ENCODE data around the gene TBC1D10A. TPM values are rescaled to one million over a fixed set of nuclear protein-coding genes. Genes with fewer than 3 reads are reported as not detected.

The TBC1D10A gene
- total RNA-seq, 2 donors from 2014 or later = 46.1 to 51.2 TPM

DNA sequence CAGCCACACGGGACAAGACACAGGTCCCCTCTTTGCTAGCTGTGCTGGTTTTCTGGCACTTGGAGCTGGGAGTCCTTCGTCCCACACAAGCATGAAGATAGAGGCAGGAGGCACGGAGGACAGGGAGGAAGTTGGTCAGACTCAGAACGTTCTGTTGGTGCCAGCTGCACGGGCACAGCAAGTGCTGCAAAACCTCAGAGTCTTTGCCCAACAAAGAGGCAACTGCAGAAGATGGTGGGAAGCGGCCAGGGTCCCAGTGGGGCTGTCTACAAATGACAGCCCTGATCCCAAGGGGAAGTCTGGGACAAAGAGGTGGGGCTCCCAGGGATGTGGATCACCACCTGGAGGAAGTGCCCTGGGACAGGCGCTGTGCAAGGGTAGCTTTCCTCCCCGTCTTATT, 50.7 kb downstream of the TBC1D10A start:
- no peaks in the 10 kb centered on the region for H3K4me1 ChIP-seq (replicated peaks)
- H3K36me3 ChIP-seq = no peaks in the 10 kb centered on the region
- no peak for DNase-seq (ENCODE audit: low spot score)
- TF ChIP-seq POLR2A (IDR thresholded peaks at IDR 0.05) (no peak), POLR2AphosphoS5 (IDR thresholded peaks at IDR 0.05) (no peak)
- WGBS = 79% methylated on average over 8 of the region's 8 CpGs
- no peaks in the 10 kb centered on the region for H3K27me3 ChIP-seq (replicated peaks; ENCODE audit: insufficient read depth)
- intact Hi-C loops (cut with DNase I) = no loop called here
- no peak overlapping the region for H3K27ac ChIP-seq
- no peak overlapping the region for H3K4me3 ChIP-seq
- no peaks in the 10 kb centered on the region for H3K9me3 ChIP-seq

DNA sequence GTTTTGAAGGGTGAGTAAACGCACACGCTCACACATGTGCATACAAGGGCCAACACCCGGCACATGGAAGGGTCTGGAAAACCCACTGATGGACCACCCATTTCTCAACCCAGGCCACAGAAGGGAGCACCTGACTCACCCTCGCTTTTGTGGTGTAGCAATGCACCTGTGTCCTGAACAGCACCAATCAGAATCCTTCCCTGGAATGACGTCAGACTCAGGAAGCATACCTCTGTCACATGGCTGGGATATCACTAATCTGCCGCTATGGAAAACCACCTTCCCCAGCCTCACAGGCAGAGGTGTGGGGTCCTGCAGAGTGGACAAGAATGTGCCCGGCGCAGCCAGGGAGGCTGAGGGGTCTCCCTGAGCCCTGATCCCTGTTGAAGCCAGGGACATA, 51.1 kb downstream of the TBC1D10A start:
- WGBS = 65% methylated on average over 8 of the region's 8 CpGs

DNA sequence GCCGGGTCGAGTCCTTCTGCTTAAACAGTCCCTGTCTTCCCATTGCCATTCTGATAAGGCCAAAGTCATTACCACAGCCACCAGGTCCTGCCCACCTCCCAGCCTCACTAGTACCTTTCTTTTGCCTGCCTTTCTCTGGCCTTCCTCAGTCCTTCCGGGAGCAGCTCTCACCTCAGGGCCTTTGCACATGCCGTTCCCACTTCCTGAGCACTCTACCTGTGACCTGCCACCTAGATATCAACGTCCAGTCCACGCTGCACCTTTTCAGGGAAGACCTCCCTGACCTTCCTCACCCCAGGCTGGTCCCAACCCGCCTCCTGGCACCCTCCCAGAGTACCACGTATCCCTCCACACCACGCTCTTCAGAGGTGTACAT, 52.3 kb downstream of the TBC1D10A start:
- intact Hi-C loops (cut with DNase I) = no loop called here
- Histone ChIP-seq H3K27me3 (replicated peaks; ENCODE audit: insufficient read depth) (no peaks in the 10 kb centered on the region), H3K4me3 (no peak overlapping the region), H3K27ac (no peak overlapping the region), H3K9me3 (no peaks in the 10 kb centered on the region), H3K4me1 (replicated peaks) (no peaks in the 10 kb centered on the region), H3K36me3 (no peaks in the 10 kb centered on the region)
- no peak for DNase-seq (ENCODE audit: low spot score)
- TF ChIP-seq POLR2AphosphoS5 (IDR thresholded peaks at IDR 0.05) (no peak), POLR2A (IDR thresholded peaks at IDR 0.05) (no peak)
- TF ChIP-seq, protein P1, sequence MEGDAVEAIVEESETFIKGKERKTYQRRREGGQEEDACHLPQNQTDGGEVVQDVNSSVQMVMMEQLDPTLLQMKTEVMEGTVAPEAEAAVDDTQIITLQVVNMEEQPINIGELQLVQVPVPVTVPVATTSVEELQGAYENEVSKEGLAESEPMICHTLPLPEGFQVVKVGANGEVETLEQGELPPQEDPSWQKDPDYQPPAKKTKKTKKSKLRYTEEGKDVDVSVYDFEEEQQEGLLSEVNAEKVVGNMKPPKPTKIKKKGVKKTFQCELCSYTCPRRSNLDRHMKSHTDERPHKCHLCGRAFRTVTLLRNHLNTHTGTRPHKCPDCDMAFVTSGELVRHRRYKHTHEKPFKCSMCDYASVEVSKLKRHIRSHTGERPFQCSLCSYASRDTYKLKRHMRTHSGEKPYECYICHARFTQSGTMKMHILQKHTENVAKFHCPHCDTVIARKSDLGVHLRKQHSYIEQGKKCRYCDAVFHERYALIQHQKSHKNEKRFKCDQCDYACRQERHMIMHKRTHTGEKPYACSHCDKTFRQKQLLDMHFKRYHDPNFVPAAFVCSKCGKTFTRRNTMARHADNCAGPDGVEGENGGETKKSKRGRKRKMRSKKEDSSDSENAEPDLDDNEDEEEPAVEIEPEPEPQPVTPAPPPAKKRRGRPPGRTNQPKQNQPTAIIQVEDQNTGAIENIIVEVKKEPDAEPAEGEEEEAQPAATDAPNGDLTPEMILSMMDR (IDR thresholded peaks at IDR 0.05) = no peak
- WGBS = 77% methylated on average over 9 of the region's 9 CpGs

More for the DNA sequence above, 51.1 kb downstream of the TBC1D10A start:
- Histone ChIP-seq H3K4me1 (replicated peaks) (no peaks in the 10 kb centered on the region), H3K4me3 (no peak overlapping the region), H3K27ac (no peak overlapping the region), H3K9me3 (no peaks in the 10 kb centered on the region), H3K36me3 (no peaks in the 10 kb centered on the region), H3K27me3 (replicated peaks; ENCODE audit: insufficient read depth) (no peaks in the 10 kb centered on the region)
- no peak for DNase-seq (ENCODE audit: low spot score)
- intact Hi-C loops (cut with DNase I) = no loop called here
- TF ChIP-seq POLR2A (IDR thresholded peaks at IDR 0.05) = no peak
- TF ChIP-seq, protein P1 (IDR thresholded peaks at IDR 0.05) = no peak
- no peak for TF ChIP-seq POLR2AphosphoS5 (IDR thresholded peaks at IDR 0.05)

DNA sequence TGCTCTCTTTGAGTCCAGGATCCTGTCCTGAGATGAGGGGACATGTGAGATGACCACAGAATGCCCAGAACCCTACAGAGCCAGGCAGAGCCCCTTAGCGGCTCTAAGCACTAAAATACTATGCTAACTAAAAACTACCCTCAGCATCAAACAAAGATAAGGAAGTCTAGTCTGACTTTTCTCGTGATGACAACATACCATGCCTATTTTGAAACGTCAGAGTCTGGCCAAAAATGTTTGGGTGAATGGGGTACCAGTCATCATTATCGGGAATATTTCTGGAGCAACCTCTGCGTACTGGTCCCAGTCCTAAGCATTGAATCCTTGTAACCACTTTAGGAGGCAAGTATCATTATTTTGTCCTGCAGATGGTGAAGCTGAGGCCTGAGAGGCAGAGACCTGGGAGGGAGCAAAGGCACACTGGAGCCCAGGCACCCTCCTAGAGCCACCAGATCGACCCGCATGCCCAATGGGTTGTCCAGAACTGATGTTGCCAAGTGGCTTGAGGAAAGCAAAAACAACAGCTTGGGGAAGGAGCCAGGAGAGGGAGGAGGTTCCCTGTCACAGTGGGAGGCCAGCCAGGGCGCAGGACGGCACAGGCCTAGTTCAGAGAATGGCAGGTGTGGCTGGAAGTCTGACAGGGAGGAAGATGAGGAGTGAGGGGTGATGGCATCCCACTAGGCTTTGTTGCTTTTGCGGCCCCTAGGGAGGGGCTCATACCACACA, 52.9 kb downstream of the TBC1D10A start:
- Histone ChIP-seq H3K36me3 (no peaks in the 10 kb centered on the region), H3K27me3 (replicated peaks; ENCODE audit: insufficient read depth) (no peaks in the 10 kb centered on the region), H3K4me3 (no peak overlapping the region), H3K27ac (no peak overlapping the region), H3K4me1 (replicated peaks) (no peaks in the 10 kb centered on the region), H3K9me3 (no peaks in the 10 kb centered on the region)
- DNase-seq (ENCODE audit: low spot score) = no peak
- intact Hi-C loops (cut with DNase I) = no loop called here
- TF ChIP-seq, protein P1 (IDR thresholded peaks at IDR 0.05) = no peak
- TF ChIP-seq POLR2A (IDR thresholded peaks at IDR 0.05) (no peak), POLR2AphosphoS5 (IDR thresholded peaks at IDR 0.05) (no peak)
- 42% methylated on average over 10 of the region's 10 CpGs for WGBS

DNA sequence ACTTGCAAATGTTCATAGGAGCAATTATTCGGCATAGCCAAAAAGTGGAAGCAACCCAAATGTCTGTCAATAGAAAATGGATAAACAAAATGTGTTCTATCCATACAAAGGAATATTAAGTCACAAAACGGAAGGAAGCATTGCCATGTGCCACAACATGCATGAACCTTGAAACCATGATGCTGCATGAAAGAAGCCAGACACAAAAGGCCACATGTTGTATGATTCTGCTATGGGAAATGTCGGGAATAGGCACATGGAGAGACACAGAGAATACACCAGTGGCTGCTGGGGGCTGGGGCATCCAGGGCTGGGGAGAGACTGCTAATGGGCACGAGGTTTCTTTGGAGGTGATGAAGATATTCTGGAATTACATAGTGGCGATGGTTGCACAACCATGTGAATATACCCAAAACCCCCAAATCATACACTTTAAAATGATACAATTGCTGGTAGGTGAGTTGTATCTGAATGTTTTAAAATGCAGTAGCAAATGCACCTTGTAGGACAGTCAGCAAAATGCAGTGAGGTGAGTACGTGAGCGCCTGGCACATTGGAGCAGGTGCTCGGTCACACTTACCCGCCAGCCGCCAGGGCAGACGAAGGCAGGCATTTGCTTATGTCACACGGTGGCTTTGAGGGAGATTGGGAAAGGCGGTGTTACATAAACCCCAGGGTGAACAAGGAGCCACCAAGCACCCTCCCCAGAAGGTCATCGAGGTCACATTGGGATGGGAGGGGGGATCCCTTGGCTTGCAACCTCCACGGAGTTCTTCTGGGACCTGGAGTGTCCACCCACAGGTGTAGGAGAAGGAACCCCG, 53.8 kb downstream of the TBC1D10A start:
- H3K27ac ChIP-seq = no peak overlapping the region
- intact Hi-C loops (cut with DNase I) = no loop called here
- no peaks in the 10 kb centered on the region for H3K27me3 ChIP-seq (replicated peaks; ENCODE audit: insufficient read depth)
- 87% methylated on average over 16 of the region's 16 CpGs for WGBS
- DNase-seq (ENCODE audit: low spot score) = no peak
- no peak for TF ChIP-seq POLR2A (IDR thresholded peaks at IDR 0.05)
- TF ChIP-seq, protein P1 (IDR thresholded peaks at IDR 0.05) = no peak
- TF ChIP-seq POLR2AphosphoS5 (IDR thresholded peaks at IDR 0.05) = no peak
- H3K4me3 ChIP-seq = no peak overlapping the region
- no peaks in the 10 kb centered on the region for H3K9me3 ChIP-seq
- no peaks in the 10 kb centered on the region for H3K36me3 ChIP-seq
- no peaks in the 10 kb centered on the region for H3K4me1 ChIP-seq (replicated peaks)

Measured in prostate gland (tissue), 2 donors.